Measurements from ENCODE around the gene EWSR1.

The EWSR1 gene

GRCh38 chr22:29328566-29329500 lies 60.8 kb downstream of the EWSR1 start:
- TF ChIP-seq, protein P1, sequence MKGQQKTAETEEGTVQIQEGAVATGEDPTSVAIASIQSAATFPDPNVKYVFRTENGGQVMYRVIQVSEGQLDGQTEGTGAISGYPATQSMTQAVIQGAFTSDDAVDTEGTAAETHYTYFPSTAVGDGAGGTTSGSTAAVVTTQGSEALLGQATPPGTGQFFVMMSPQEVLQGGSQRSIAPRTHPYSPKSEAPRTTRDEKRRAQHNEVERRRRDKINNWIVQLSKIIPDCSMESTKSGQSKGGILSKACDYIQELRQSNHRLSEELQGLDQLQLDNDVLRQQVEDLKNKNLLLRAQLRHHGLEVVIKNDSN (IDR thresholded peaks at IDR 0.05) = no peak
- TF ChIP-seq EP300 (IDR thresholded peaks at IDR 0.05; ENCODE audit: borderline replicate concordance) (no peak), REST (IDR thresholded peaks at IDR 0.05; ENCODE audit: low read depth) (no peak), TCF12 (IDR thresholded peaks at IDR 0.05; ENCODE audit: low read depth) (no peak), CREB1 (IDR thresholded peaks at IDR 0.05; ENCODE audit: low read depth) (no peak), MAX (IDR thresholded peaks at IDR 0.05) (no peak), EGR1 (IDR thresholded peaks at IDR 0.05) (no peak), NFIC (IDR thresholded peaks at IDR 0.05) (no peak), YY1 (IDR thresholded peaks at IDR 0.05; ENCODE audit: low read depth) (no peak), ZBTB7A (IDR thresholded peaks at IDR 0.05; ENCODE audit: low read depth) (no peak), CEBPB (IDR thresholded peaks at IDR 0.05) (no peak), TEAD4 (IDR thresholded peaks at IDR 0.05) (no peak), TAF1 (IDR thresholded peaks at IDR 0.05; ENCODE audit: low read depth) (no peak), FOXM1 (IDR thresholded peaks at IDR 0.05; ENCODE audit: borderline replicate concordance, low read depth) (no peak), RAD21 (IDR thresholded peaks at IDR 0.05; ENCODE audit: low read depth) (no peak)

DNA sequence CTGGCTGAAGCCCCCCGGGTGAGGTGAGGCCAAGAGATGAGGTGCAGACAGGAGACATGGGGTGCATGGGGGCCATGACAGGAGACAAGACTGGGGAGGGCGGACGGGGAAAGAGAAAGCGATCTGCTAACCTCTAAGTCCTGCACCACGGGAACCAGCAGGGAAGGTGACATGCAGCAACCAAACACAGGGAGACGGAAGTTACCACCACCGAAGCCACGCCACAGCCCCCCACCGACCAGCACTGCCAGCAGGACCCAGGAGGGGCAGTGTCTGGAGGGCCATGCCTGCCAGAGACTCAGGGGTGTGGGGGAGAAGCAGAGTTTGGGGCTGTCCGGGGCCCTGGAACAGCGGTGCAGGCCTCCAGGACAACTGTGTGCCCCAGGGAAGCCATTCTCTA lies 61.5 kb downstream of the EWSR1 start:
- TF ChIP-seq RAD21 (IDR thresholded peaks at IDR 0.05; ENCODE audit: low read depth) = no peak
- no peak for TF ChIP-seq ZBTB7A (IDR thresholded peaks at IDR 0.05; ENCODE audit: low read depth)
- no peak for TF ChIP-seq EGR1 (IDR thresholded peaks at IDR 0.05)
- TF ChIP-seq TCF12 (IDR thresholded peaks at IDR 0.05; ENCODE audit: low read depth) = no peak
- no peak for TF ChIP-seq YY1 (IDR thresholded peaks at IDR 0.05; ENCODE audit: low read depth)
- TF ChIP-seq CREB1 (IDR thresholded peaks at IDR 0.05; ENCODE audit: low read depth) = no peak
- TF ChIP-seq EP300 (IDR thresholded peaks at IDR 0.05; ENCODE audit: borderline replicate concordance) = no peak
- no peak for TF ChIP-seq REST (IDR thresholded peaks at IDR 0.05; ENCODE audit: low read depth)
- TF ChIP-seq TAF1 (IDR thresholded peaks at IDR 0.05; ENCODE audit: low read depth) = no peak
- no peak for TF ChIP-seq TEAD4 (IDR thresholded peaks at IDR 0.05)

- TF ChIP-seq REST (IDR thresholded peaks at IDR 0.05; ENCODE audit: low read depth) (no peak), TAF1 (IDR thresholded peaks at IDR 0.05; ENCODE audit: low read depth) (no peak), RAD21 (IDR thresholded peaks at IDR 0.05; ENCODE audit: low read depth) (no peak), CREB1 (IDR thresholded peaks at IDR 0.05; ENCODE audit: low read depth) (no peak), FOXM1 (IDR thresholded peaks at IDR 0.05; ENCODE audit: borderline replicate concordance, low read depth) (no peak), CEBPB (IDR thresholded peaks at IDR 0.05) (no peak), NFIC (IDR thresholded peaks at IDR 0.05) (no peak), EGR1 (IDR thresholded peaks at IDR 0.05) (no peak), ZBTB7A (IDR thresholded peaks at IDR 0.05; ENCODE audit: low read depth) (no peak), EP300 (IDR thresholded peaks at IDR 0.05; ENCODE audit: borderline replicate concordance) (no peak), TEAD4 (IDR thresholded peaks at IDR 0.05) (no peak), TCF12 (IDR thresholded peaks at IDR 0.05; ENCODE audit: low read depth) (no peak), YY1 (IDR thresholded peaks at IDR 0.05; ENCODE audit: low read depth) (no peak), MAX (IDR thresholded peaks at IDR 0.05) (no peak)
- TF ChIP-seq, protein P1 (IDR thresholded peaks at IDR 0.05) = no peak
These were observed 62.2 kb downstream of the EWSR1 start for GRCh38 chr22:29330291-29330690.

GRCh38 chr22:29330753-29331152 lies 62.7 kb downstream of the EWSR1 start:
- TF ChIP-seq NFIC (IDR thresholded peaks at IDR 0.05) = no peak
- TF ChIP-seq TCF12 (IDR thresholded peaks at IDR 0.05; ENCODE audit: low read depth) = no peak
- TF ChIP-seq REST (IDR thresholded peaks at IDR 0.05; ENCODE audit: low read depth) = no peak
- TF ChIP-seq RAD21 (IDR thresholded peaks at IDR 0.05; ENCODE audit: low read depth) = no peak
- TF ChIP-seq TEAD4 (IDR thresholded peaks at IDR 0.05) = no peak
- no peak for TF ChIP-seq CEBPB (IDR thresholded peaks at IDR 0.05)
